Lower leg skin (tissue), 4 donors: ENCODE measurements around the gene MAP1LC3B. TPM values are rescaled to one million over a fixed set of nuclear protein-coding genes. Genes with fewer than 3 reads are reported as not detected.

Source experiments
- DNase-seq, 2 donors: peaks; one replicate each; pipeline ENCODE4 v3.0.0-alpha.2; 2019; ENCODE audit warnings: low spot score in 2 of 2
- H3K4me3 ChIP-seq: fragments of 200-600 bp; sonication (generic); 2 replicates; pipeline ENCODE4 v1.5.1; 2017; ENCODE audit warnings: mild to moderate bottlenecking, low read depth; ENCODE audit not compliant: poor library complexity, severe bottlenecking
- CTCF ChIP-seq, 3 donors: fragments of 450-650 bp; IDR thresholded peaks; one replicate each; pipeline ENCODE4 v1.5.1; 2016; ENCODE audit warnings: antibody characterized with exemption in 3 of 3, mild to moderate bottlenecking in 3 of 3, moderate library complexity in 2 of 3
- POLR2A ChIP-seq, 2 donors: fragments of 450-650 bp; IDR thresholded peaks; one replicate each; pipeline ENCODE4 v1.6.1; 2016 to 2017; ENCODE audit warnings: antibody characterized with exemption in 2 of 2, mild to moderate bottlenecking in 1 of 2, moderate library complexity in 1 of 2
- WGBS, 2 donors: methylation state at CpG; one replicate each; pipeline ENCODE4 v1.1.5; 2018; 5-methylcytosine and 5-hydroxymethylcytosine counted together
- intact Hi-C: fragments of 100-400 bp; cut with DNase I; formaldehyde crosslinking; loops from one replicate; pipeline ENCODE4 v1.15.0; 2023; ENCODE audit warnings: low total_unique reads
- total RNA-seq, 4 donors: library from RNA; depleted of rRNA; stranded (reverse); fragments of >200 nt; gene quantifications; one replicate each; pipeline ENCODE4 v1.1.0, GENCODE V29; 2016

Gene MAP1LC3B
- total RNA-seq, 4 donors from 2014 or later: 73.8 to 76.4 (median 74.5) TPM

DNA sequence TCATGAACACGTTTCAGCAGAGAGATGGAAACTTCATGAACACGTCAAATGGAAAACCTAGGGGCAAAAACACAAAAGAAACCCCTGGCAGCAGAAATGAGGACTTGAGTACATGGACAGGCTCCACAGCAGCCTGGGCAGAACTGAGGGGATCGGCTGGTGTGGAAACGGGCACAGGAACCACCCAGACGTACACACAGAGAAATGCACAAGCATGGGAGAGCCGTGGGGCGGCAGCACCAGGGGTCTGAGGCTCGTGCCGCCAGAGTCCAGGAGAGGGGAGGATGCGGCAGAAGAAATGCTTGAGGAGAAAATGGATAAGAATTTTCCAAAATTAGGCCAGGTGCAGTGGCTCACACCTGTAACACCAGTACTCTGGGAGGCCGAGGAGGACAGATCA is 30.0 kb downstream of the MAP1LC3B start:
- 92 to 93% methylated on average over 11 of the region's 11 CpGs for WGBS, 2 donors
- DNase-seq: no peak
- intact Hi-C loops: no loop called here
- TF ChIP-seq POLR2A (IDR thresholded peaks at IDR 0.05) (no peak), CTCF (IDR thresholded peaks at IDR 0.05) (no peak)
- H3K4me3 ChIP-seq: no peak overlapping the region

- TF ChIP-seq CTCF (IDR thresholded peaks at IDR 0.05): no peak
- no peak for TF ChIP-seq POLR2A (IDR thresholded peaks at IDR 0.05)
- WGBS, 2 donors: 93 to 95% methylated on average over 15 of the region's 15 CpGs
- intact Hi-C loops: no loop called here
- H3K4me3 ChIP-seq: no peak overlapping the region
- no peak for DNase-seq
Measured at GRCh38 chr16:87423429-87423828, 31.3 kb downstream of the MAP1LC3B start.

DNA sequence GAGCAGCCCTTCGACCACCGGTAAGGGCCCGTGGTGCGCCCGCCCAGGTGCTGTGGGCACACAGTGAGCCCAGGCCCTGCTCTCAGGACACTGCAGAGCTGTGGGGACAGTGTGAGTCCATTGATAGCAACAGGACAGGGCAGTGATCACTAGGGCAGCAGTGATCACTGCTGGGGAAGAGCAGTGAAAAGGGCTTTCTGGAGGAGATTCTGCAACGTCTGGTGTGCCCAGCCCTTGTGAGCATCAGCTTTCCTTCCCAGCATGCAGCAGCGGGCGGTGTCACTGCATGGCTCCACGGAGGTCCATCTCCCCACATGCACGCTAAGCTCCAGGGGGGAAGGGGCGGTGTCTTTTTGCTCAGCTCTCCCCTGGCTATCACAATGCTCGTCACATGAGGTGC is 32.1 kb downstream of the MAP1LC3B start:
- WGBS, 2 donors: 77 to 81% methylated on average over 12 of the region's 12 CpGs
- TF ChIP-seq CTCF (IDR thresholded peaks at IDR 0.05) (no peak), POLR2A (IDR thresholded peaks at IDR 0.05) (no peak)
- DNase-seq: no peak
- no peak overlapping the region for H3K4me3 ChIP-seq
- intact Hi-C loops: no loop called here

DNA sequence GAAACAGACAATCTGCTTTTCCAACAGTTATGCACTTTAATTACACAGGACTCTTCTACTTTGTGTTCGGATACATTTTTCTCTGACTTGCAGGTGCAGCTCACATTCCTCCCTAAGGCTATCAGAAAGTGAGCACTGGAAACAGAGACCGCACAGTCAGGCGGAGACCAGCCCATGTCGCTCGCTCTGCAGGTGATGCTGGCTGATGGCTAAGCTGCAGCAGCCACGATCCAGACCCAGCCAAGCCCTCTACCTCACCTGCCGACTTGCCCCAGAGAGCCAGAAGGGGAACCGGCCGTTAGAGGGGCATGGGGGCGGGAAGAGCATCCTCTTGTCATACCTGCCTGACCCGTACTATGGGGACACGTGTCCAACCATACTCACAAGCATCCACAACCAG is 33.8 kb downstream of the MAP1LC3B start:
- intact Hi-C loops: no loop called here
- peak in 1 of 2 donors; percentile 61 for DNase-seq
- no peak overlapping the region for H3K4me3 ChIP-seq
- WGBS, 2 donors: 80 to 92% methylated on average over 12 of the region's 12 CpGs
- no peak for TF ChIP-seq POLR2A (IDR thresholded peaks at IDR 0.05)
- TF ChIP-seq CTCF (IDR thresholded peaks at IDR 0.05): no peak

GRCh38 chr16:87426423-87427215 is 34.5 kb downstream of the MAP1LC3B start:
- 79 to 81% methylated on average over 18 of the region's 18 CpGs for WGBS, 2 donors
- TF ChIP-seq POLR2A (IDR thresholded peaks at IDR 0.05) (no peak), CTCF (IDR thresholded peaks at IDR 0.05) (no peak)
- no peak for DNase-seq
- intact Hi-C loops: no loop called here
- no peak overlapping the region for H3K4me3 ChIP-seq

DNA sequence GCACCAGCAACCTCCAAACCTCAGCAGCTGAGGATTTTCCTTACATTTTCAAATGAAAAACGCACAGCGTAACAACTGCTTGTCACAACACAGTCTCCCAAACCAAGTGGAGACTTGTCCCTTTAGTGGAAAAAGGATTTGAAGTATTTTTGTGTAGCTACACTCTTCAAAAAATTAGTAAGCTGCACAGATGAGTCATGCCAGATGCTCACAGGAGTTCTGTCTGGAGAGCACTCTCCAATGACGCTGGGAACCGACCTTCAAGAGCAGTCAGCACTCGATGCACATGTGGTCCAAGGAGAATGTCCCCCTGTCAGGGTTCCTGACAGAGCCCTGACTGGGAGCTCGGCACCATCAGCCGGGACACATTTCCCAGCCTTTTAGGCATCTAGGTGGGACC is 39.8 kb downstream of the MAP1LC3B start:
- intact Hi-C loops: no loop called here
- H3K4me3 ChIP-seq: no peak overlapping the region
- no peak for DNase-seq
- TF ChIP-seq CTCF (IDR thresholded peaks at IDR 0.05): no peak
- TF ChIP-seq POLR2A (IDR thresholded peaks at IDR 0.05): no peak
- 49 to 53% methylated on average over 7 of the region's 7 CpGs for WGBS, 2 donors
